ENCODE data around the gene CTIF. TPM values are rescaled to one million over a fixed set of nuclear protein-coding genes. Genes with fewer than 3 reads are reported as not detected.

The CTIF gene
- total RNA-seq, 2 donors from 2014 or later, result 6.1 to 7.3 TPM

DNA sequence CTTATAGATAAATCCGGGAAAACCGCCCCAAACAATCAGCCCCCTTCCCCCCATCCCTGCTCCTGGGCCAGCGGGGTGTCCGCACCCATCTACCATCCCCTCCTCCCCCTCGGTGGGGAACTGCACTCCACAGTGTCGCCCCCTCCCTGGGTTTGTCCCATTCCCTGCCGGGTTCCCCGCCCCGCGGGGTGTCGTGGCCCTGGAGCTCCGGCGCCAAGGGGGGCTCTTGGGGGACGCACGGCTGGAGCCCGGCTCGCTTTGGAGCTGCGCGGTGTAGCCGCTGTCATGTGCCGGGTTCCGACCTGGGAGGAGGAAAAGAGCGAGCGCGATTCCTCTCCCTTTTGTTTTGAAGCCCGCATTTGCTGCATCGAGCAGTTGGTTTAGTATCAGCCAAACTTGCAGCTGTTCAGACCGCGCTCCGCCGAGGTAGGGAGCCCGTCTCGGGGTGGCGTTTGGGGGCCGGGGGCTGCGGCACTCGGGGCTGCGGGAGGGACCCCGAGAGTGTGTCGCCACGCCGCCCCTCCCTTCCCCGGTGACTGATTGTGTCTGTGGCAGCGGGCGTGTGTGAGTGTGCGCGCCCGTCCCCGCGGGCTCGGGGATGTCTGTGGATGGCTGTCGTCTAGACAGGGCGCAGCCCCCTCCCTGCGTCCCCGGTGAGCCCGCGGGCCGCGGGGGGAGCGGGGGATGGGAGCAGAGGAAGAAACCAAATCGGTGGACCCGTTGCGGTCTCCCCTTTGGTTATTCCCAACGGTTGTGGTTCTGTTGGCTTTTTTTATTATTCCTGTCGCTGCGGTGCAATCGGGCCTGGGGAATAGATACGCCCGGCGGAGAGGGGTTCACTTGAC lies 797 bp downstream of the CTIF start:
- ATAC-seq (peak; percentile 45), DNase-seq (peak in 2 of 3 donors; percentile 5 to 17)
- H3K27me3 Mint-ChIP-seq, result peaks cover 25% of the 10 kb centered on the region
- H3K36me3 Mint-ChIP-seq (ENCODE audit: low read depth), result no peaks in the 10 kb centered on the region
- H3K4me1 Mint-ChIP-seq, result peaks cover 12% of the 10 kb centered on the region
- no peaks in the 10 kb centered on the region for H3K9me3 ChIP-seq (ENCODE audit: control insufficient read depth, low read length, poor library complexity, severe bottlenecking)
- H3K4me3 Mint-ChIP-seq, result peak overlapping the region; percentile 93
- H3K27ac Mint-ChIP-seq, result no peak overlapping the region

GRCh38 chr18:48540251-48541025 lies 1.6 kb downstream of the CTIF start:
- Mint-ChIP-seq H3K36me3 (ENCODE audit: low read depth) (no peaks in the 10 kb centered on the region), H3K27ac (no peak overlapping the region), H3K27me3 (peaks cover 23% of the 10 kb centered on the region), H3K4me3 (peak overlapping the region; percentile 93), H3K4me1 (peaks cover 17% of the 10 kb centered on the region)
- ATAC-seq (peak; percentile 70), DNase-seq (peak; percentile 25 to 29 (median 27))
- H3K9me3 ChIP-seq (ENCODE audit: control insufficient read depth, low read length, poor library complexity, severe bottlenecking), result no peaks in the 10 kb centered on the region

DNA sequence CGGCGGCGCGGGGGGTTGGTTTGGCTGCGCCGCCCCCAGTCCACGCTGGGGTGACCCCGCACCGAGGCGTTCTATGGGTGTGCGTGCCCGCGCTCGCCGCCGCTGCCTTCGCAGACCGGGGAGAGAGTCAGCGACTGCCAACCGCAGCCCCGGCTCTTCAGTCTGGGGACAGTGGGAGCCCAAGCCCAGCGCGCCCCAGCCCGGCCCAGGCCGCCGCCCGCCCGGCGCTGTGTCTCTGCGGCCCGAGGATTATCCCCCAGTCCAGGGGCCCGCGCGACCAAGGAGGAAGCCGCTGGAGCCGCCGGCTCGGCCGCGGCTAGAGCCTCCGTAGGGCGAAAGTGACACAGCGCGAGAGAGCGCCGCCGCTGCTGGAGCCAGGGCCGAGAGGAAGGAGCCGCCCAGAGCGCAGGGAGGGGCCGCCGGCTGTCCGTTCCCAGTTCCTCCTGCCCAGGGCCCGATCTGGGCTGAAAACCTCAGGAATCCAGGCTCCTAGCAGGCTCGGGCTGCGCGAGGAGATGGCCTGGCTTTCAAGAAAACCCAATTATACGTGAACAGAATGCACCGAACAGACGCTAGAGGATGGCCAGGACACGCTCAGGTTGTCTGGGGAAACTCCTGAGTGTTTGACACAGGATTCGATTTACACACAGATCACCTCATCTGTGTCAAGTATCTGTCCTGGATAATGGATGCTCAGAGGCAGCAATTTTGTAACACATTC lies 2.4 kb downstream of the CTIF start:
- H3K36me3 Mint-ChIP-seq (ENCODE audit: low read depth), result no peaks in the 10 kb centered on the region
- no peaks in the 10 kb centered on the region for H3K9me3 ChIP-seq (ENCODE audit: control insufficient read depth, low read length, poor library complexity, severe bottlenecking)
- peaks cover 20% of the 10 kb centered on the region for H3K4me1 Mint-ChIP-seq
- peak in 1 of 3 donors; percentile 9 for DNase-seq
- ATAC-seq, result peak; percentile 35
- no peak overlapping the region for H3K27ac Mint-ChIP-seq
- peaks cover 16% of the 10 kb centered on the region for H3K27me3 Mint-ChIP-seq
- peak overlapping the region; percentile 93 for H3K4me3 Mint-ChIP-seq

- Mint-ChIP-seq H3K36me3 (ENCODE audit: low read depth) (no peaks in the 10 kb centered on the region), H3K27me3 (peaks cover 16% of the 10 kb centered on the region), H3K27ac (no peak overlapping the region), H3K4me3 (peak overlapping the region; percentile 93), H3K4me1 (peaks cover 20% of the 10 kb centered on the region)
- no peak for ATAC-seq
- no peaks in the 10 kb centered on the region for H3K9me3 ChIP-seq (ENCODE audit: control insufficient read depth, low read length, poor library complexity, severe bottlenecking)
- no peak for DNase-seq
These were observed 3.0 kb downstream of the CTIF start for GRCh38 chr18:48541747-48542400.

GRCh38 chr18:48542513-48543181 lies 3.8 kb downstream of the CTIF start:
- no peaks in the 10 kb centered on the region for H3K36me3 Mint-ChIP-seq (ENCODE audit: low read depth)
- H3K27ac Mint-ChIP-seq, result no peak overlapping the region
- no peaks in the 10 kb centered on the region for H3K9me3 ChIP-seq (ENCODE audit: control insufficient read depth, low read length, poor library complexity, severe bottlenecking)
- H3K27me3 Mint-ChIP-seq, result peaks cover 16% of the 10 kb centered on the region
- peaks cover 20% of the 10 kb centered on the region for H3K4me1 Mint-ChIP-seq
- H3K4me3 Mint-ChIP-seq, result no peak overlapping the region
- DNase-seq (no peak), ATAC-seq (no peak)

- H3K36me3 Mint-ChIP-seq (ENCODE audit: low read depth), result no peaks in the 10 kb centered on the region
- no peak overlapping the region for H3K27ac Mint-ChIP-seq
- no peak overlapping the region for H3K4me3 Mint-ChIP-seq
- H3K27me3 Mint-ChIP-seq, result peaks cover 16% of the 10 kb centered on the region
- DNase-seq (no peak), ATAC-seq (no peak)
- H3K4me1 Mint-ChIP-seq, result peaks cover 20% of the 10 kb centered on the region
- no peaks in the 10 kb centered on the region for H3K9me3 ChIP-seq (ENCODE audit: control insufficient read depth, low read length, poor library complexity, severe bottlenecking)
These were observed 4.4 kb downstream of the CTIF start for GRCh38 chr18:48543228-48543627.

- ATAC-seq (no peak), DNase-seq (no peak)
- no peaks in the 10 kb centered on the region for H3K9me3 ChIP-seq (ENCODE audit: control insufficient read depth, low read length, poor library complexity, severe bottlenecking)
- Mint-ChIP-seq H3K27ac (no peak overlapping the region), H3K4me3 (no peak overlapping the region), H3K27me3 (peaks cover 16% of the 10 kb centered on the region), H3K36me3 (ENCODE audit: low read depth) (no peaks in the 10 kb centered on the region), H3K4me1 (peaks cover 19% of the 10 kb centered on the region)
These were observed 5.3 kb downstream of the CTIF start for GRCh38 chr18:48544116-48544515.

- H3K9me3 ChIP-seq (ENCODE audit: control insufficient read depth, low read length, poor library complexity, severe bottlenecking), result no peaks in the 10 kb centered on the region
- H3K36me3 Mint-ChIP-seq (ENCODE audit: low read depth), result no peaks in the 10 kb centered on the region
- no peak overlapping the region for H3K4me3 Mint-ChIP-seq
- no peak for DNase-seq
- no peak overlapping the region for H3K27ac Mint-ChIP-seq
- no peak for ATAC-seq
- H3K27me3 Mint-ChIP-seq, result peaks cover 16% of the 10 kb centered on the region
- peaks cover 19% of the 10 kb centered on the region for H3K4me1 Mint-ChIP-seq
These were observed 6.0 kb downstream of the CTIF start for GRCh38 chr18:48544661-48545415.

GRCh38 chr18:48545757-48546321 lies 7.0 kb downstream of the CTIF start:
- peak overlapping the region; percentile 51 for H3K27ac Mint-ChIP-seq
- H3K27me3 Mint-ChIP-seq, result peaks cover 16% of the 10 kb centered on the region
- DNase-seq (no peak), ATAC-seq (no peak)
- no peaks in the 10 kb centered on the region for H3K9me3 ChIP-seq (ENCODE audit: control insufficient read depth, low read length, poor library complexity, severe bottlenecking)
- H3K4me1 Mint-ChIP-seq, result peaks cover 19% of the 10 kb centered on the region
- no peaks in the 10 kb centered on the region for H3K36me3 Mint-ChIP-seq (ENCODE audit: low read depth)
- no peak overlapping the region for H3K4me3 Mint-ChIP-seq

- no peak for DNase-seq
- no peak for ATAC-seq
- Mint-ChIP-seq H3K36me3 (ENCODE audit: low read depth) (no peaks in the 10 kb centered on the region), H3K27ac (peak overlapping the region; percentile 51), H3K27me3 (peaks cover 16% of the 10 kb centered on the region), H3K4me3 (no peak overlapping the region), H3K4me1 (peaks cover 19% of the 10 kb centered on the region)
- H3K9me3 ChIP-seq (ENCODE audit: control insufficient read depth, low read length, poor library complexity, severe bottlenecking), result no peaks in the 10 kb centered on the region
These were observed 7.6 kb downstream of the CTIF start for GRCh38 chr18:48546396-48546795.

DNA sequence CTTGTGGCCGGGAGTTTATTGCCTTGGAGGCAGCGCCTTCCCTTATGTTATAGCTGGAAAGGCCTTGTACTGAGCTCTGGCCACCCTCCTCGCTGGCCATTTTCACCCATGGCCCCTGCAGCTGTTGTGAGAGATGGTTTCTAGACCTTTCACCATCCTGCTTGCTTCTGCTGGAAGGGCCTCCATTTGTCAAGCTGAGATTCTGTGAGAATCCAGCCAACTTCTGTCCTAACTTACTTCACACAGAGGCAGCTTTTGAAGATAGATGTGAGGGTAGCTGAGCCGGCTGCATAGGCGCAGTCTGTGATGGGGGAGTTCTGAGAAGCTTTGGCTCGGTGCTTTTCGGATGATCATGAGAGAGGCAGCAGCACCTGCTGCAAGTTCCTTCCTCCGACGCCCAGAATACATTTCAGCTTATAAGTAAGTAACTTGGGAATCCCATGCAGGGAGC lies 8.7 kb downstream of the CTIF start:
- Mint-ChIP-seq H3K27ac (no peak overlapping the region), H3K4me3 (no peak overlapping the region), H3K36me3 (ENCODE audit: low read depth) (no peaks in the 10 kb centered on the region), H3K27me3 (peaks cover 16% of the 10 kb centered on the region), H3K4me1 (peaks cover 19% of the 10 kb centered on the region)
- H3K9me3 ChIP-seq (ENCODE audit: control insufficient read depth, low read length, poor library complexity, severe bottlenecking), result no peaks in the 10 kb centered on the region
- DNase-seq (no peak), ATAC-seq (no peak)

Measured in T-helper 17 cell (primary cell).